NCI-H2171 (cell line): ENCODE data around the gene MAN1C1.

ENCODE experiments used
- DNase-seq: peaks from one replicate; lab custom pipeline; 2025; lab: John Stamatoyannopoulos, UW

Gene MAN1C1

GRCh38 chr1:25784575-25785051, 168.0 kb downstream of the MAN1C1 start:
- DNase-seq = no peak

- no peak for DNase-seq
These were observed 168.9 kb downstream of the MAN1C1 start for GRCh38 chr1:25785333-25786067.

DNA sequence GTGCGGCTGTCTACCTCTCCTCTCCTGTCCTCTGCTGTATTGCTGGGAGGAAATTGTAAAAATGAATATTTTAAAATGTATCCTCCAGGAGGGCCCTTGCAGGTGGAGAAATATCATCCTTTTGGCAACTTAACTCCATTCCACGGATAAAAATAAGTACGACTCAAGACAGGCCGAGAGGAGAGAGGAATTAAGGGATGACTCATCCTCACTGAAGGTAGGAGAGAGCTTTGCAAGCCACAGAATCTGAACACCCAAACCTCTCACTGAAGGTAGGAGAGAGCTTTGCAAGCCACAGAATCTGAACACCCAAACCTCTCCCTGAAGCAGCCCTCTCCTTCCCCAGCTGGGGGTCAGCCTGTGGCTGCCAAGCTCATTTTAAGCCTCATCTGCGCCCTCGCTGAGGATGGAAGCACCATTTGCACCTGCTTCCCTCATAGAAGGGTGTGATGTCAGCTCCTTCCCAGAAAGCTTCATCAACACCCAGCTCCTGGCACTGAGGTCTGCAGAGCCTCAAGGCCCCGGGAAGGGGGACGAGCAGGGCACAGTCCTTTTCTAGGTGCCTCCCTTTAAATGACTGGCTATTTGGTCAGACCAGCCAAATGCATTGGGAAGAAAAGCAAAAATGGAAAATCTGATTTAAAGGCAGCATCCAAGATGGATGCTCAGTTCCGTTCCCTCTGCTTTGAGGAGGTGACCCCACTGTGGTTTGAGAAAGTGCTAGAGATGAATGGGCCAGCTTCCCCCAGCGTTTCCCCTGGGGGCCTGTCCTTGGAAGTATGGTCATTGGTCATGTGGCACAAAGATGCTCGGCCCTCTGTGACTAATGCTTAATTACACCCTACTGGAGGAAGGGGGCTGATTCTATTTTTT, 170.5 kb downstream of the MAN1C1 start:
- DNase-seq = no peak

DNA sequence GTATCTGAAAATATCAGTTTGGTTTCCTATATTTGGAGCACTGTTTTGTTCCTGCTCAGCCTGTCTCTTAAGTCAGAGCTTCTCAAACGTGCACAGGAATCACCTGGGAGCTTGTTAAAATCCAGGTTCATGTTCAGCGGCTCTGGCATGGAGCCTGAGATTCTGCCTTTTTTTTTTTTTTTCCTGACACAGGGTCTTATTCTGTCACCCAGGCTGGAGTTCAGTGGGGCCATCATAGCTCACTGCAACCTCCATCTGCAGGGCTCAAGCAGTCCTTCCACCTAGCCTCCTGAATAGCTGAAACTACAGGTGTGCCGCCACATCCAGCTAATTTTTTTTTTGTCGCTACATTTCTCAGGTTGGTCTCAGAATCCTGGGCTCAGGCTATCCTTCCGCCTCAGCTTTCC, 171.2 kb downstream of the MAN1C1 start:
- no peak for DNase-seq

DNA sequence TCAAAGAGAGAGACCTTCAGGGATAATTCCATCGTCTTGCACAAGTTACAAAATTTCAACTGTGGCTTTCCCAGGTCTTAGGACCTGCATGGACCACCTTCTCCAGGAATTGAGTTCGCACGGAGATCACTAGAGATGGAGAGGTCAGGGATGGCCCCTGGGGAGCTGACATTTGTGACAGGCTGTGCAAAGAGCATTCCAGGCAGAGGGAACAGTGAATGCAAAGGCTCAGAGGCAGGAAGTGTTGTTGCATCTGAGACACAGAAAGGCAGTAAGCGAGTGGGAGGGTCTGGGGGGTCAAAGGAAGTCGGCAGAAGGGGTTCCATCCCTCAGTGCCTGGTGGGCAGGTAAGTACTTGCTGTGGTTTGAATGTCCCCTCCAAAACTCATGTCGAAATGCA, 173.9 kb downstream of the MAN1C1 start:
- DNase-seq = no peak

DNA sequence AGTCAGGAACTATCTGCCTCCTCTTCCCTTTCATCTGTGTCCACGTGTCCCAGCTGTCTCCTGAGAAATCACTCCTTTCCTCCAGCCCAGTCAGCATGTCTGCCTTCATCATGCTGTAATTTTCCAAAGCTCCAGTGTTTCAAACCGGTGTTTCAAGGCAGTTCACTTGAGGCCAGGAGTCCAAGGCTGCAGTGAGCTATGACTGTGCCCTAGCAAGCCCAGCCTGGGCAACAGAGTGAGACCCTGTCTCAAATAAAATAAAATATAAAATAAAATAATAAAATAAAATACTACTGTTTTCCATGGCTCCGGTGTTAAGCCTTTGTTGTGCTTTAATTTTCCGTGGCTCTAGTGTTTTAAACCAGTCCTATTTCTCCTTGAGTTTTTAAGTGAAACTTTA, 175.5 kb downstream of the MAN1C1 start:
- no peak for DNase-seq

GRCh38 chr1:25793585-25794170, 177.1 kb downstream of the MAN1C1 start:
- DNase-seq = no peak

DNA sequence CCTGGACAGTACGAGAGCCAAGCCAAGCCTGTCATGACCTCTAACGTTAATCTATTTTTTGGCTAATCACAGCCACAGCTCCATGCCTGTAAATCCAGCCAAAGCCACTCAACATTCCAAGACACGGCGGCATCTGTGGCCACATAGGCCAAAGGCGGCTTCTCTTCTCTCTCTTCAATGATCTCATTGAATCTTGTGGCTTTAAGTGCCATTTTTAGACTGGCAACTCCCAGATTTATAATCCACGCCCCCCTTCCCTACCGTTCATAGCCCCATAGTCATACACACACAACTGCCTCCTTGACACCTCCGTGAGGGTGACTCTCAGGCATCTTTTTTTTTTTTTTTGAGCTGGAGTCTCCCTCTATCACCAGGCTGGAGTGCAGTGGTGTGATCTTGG, 177.7 kb downstream of the MAN1C1 start:
- DNase-seq = no peak

DNA sequence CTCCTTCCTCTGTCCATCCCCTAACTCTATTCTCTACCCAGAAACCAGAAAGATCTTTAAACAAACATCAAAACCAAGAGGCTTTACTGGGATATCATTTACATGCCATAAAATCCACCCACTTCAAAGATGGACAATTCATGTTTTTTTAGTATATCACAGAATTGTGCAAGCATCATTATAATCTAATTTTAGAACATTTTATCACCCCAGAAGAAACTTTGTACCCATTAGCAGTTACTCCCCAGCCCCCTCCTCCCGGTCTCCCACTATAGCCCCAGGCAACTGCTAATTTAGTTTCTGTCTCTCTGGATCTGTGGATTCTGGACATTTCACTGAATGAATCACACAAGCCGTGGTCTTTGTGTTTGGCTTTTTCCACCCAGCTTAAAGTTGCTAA, 178.6 kb downstream of the MAN1C1 start:
- no peak for DNase-seq

- peak; percentile 85 for DNase-seq
These were observed 179.6 kb downstream of the MAN1C1 start for GRCh38 chr1:25795946-25796810.

DNA sequence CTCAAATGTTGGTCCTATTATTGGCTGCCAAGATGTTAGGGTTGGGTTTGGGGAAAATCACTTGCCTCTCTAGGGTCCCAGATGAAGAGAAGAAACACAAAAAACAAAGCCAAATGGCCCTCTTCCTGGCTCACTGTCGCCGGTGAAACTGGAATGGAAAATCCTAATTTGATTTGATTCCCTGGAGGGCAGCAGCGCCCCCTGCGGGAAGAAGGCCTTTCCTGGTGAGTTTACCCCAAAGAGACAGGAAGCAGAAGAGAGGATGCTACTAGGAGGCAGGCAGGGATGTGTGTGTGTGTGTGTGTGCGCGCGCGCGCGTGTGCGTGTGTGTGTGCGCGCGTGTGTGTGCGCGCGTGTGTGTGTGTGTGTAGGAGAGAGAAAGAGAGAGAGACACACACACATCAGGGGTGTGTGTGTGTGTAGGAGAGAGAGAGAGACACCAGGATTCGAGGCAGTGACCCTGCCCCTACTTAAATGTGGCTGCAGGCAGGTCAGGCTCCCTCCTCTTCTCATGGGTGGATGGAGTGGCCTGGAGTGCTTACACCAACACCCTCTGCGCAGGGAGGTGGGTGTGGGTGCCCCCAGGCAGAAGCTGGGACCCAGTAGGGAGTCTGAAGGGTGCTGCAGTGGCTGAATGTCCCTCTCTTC, 180.3 kb downstream of the MAN1C1 start:
- DNase-seq = peak; percentile 85

DNA sequence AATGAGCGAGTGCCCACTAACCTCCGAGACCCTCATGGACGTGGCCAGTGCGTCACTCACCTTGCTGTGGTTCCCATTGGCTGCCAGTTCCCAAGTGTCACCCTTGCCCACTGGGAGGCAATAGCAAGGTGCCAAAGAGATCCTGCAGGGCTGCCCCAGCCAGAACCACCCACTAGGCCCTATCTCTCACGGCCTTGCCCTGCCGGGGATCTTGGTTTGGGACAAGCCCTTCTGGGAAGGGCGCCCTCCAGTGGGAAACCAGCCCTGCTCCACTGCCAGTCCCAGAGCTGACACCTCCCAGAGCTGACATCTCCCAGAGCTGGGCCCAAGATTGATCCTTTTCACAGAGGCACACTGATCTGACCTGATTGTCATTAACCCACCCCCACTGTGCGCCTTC, 181.3 kb downstream of the MAN1C1 start:
- no peak for DNase-seq

DNA sequence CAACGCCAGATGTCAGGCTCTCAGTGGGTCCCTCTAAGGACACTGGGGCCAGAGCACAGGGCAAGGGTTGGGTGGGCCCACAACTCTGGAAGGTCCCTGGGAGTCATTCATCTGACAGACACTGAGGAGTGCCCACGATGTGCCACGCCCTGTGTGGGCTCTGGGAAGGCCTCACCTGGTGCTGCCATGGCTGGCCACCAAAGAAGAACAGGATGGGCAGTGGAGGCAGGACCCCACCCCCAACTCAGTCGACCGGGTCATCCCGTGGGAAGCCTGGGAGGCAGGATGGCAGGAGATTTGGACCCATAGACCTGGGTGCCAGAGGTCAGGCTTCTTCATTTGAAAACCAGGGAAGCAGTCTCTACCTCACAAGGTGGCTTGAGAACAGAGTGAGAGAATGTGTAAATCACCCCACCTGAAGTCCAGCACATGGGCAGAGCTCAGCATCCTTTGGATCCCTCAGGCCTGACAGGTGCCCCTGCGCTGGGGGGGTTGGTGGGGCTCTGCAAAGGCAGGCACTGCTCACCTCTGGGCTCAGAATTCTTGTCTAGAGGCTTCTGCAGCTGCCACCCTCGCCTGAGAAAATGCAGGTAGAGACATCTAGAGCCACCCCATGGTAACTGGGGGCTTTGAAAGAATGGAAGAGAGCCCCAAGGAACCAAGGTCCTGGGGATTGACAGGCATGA, 182.2 kb downstream of the MAN1C1 start:
- no peak for DNase-seq

DNA sequence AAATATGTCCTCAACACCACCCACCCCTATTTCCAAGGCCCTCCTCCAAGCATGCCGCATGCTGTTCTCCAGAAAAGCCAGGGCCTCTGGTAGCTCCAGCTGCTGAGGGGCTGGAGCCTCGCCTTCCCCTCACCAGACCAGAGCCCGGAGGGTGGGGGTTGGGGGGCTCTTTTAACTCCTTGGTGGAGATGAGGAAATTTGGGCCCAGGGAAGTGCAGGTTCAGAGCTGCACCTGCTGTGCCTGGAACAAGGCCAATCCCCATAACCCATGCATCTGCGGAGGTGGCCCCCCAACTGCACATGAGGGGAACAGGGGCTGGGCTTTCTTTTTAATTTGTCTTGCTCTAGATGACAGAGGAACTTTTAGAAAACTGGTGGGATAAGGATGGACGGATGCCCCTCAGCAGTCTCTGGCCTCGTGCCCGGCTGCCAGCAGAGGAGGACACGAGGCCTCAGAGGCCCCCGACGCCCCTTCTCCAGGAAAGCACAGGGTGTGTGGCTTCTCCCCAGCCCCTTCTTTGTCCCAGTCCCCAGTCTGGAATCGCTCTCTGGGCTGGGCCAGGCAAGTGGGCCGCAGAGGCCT, 182.9 kb downstream of the MAN1C1 start:
- DNase-seq = no peak

DNA sequence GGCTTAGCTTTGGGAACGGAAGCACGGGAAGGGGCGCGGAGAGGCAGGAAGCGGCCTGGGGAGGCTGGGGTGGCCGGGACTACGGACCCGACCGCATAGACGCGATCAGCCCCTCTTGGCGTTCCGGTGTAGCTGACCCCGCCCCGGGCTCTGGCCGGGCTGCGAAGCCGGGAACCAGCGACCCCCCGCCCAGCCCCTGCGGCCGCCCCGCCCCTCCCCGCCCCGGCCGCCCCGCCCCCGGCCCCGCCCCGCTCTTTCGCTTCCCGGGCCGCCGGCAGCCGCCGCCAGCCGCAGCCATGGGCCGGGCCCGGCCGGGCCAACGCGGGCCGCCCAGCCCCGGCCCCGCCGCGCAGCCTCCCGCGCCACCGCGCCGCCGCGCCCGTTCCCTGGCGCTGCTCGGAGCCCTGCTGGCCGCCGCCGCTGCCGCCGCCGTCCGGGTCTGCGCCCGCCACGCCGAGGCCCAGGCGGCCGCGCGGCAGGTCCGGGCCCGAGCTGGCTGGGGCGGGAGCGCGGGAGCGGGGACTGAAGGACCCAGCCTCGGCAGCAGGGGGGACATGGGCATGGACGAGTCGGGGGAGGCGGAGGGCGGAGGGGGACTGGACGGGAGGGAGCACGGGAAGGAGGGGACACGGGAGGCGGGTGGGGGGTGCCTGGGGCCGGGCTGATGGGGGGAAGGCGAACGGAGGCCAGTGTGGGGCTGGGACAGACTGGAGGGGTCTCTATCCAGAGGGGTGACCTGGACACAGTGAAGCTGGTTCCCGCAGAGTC, 183.5 kb downstream of the MAN1C1 start, which contains the start of gene SELENON:
TSS of gene SELENON (plus strand) at position 259 of the 768 bp plus-strand sequence. CDS start at position 297, 38 bp downstream.
- DNase-seq = peak; percentile 20

GRCh38 chr1:25800703-25801377, 184.2 kb downstream of the MAN1C1 start:
- DNase-seq = no peak

DNA sequence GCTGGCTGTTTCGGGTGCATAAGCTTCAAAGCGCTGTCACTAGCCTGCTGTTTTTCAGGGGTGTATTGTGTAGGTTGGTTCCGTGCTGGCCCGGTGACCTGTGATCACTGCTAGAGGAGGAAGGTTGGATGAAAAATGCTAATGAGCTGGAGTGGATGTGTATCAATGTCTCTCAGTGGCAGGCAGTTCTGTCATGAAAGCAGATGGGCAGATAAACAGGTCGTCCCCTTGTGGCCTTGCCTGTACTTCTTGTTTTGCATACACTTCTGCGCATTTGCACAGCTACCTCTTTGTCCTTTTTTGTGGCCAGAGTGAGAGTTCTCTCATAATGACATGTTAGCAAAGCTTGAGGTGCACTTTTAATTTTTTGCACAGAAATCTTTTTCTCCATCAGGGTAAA, 186.3 kb downstream of the MAN1C1 start:
- DNase-seq = no peak

GRCh38 chr1:25803368-25803767, 186.8 kb downstream of the MAN1C1 start:
- no peak for DNase-seq
